AG10803 (cell line): ENCODE measurements around the gene ZSWIM3.

Experiments
- DNase-seq: peaks from one replicate; pipeline ENCODE4 v3.0.0; 2010; ENCODE audit warnings: low read depth
- H3K4me3 ChIP-seq: 2 replicates; pipeline ENCODE4 v1.5.1; 2011; ENCODE audit warnings: mild to moderate bottlenecking, low read length, control low read depth
- CTCF ChIP-seq: conservative IDR thresholded peaks from 2 replicates; pipeline ENCODE4 v1.5.1; 2011; ENCODE audit warnings: mild to moderate bottlenecking, low read length, control low read depth, inconsistent platforms

Gene ZSWIM3

GRCh38 chr20:45920462-45921336, 63.3 kb downstream of the ZSWIM3 start:
- no peak for DNase-seq
- H3K4me3 ChIP-seq, result no peak overlapping the region
- TF ChIP-seq CTCF, result no peak

DNA sequence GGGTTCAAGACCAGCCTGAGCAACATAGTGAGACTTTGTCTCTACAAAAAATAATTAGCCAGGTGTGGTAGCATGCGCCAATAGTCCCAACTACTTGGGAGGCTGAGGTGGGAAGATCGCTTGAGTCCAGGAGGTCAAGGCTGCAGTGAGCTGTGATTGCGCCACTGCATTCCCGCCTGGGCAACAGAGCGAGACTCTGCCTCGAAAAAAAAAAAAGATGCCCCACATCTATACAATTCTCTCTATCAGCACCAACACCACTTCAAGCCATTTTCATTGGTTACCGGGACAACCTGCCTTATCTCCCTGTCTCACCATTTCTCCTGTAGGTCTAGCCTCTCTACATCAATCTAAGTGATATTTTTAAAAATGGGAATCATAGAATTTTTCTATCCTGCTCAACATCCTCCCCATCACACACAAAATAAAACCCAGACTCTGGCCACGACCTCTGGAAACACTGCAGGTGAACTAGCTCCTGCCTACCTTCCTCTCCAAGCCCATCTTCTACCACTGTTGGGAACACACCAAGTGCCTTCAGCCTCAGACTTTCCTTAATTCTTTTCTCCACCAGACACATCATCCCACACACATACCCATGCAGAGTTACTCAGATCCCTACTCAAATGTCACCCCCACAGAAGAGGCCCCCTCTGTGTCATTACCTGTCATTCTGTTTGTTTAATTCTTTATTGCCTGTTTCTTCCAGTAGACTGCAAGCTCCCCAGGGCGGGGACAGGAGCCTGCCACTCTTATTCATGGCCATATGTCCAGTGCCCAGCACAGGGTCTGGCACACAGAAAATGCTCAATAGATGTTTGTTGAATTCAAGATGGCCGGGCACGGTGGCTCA, 64.1 kb downstream of the ZSWIM3 start:
- H3K4me3 ChIP-seq, result no peak overlapping the region
- no peak for TF ChIP-seq CTCF
- no peak for DNase-seq

GRCh38 chr20:45924391-45925261, 67.2 kb downstream of the ZSWIM3 start:
- no peak for TF ChIP-seq CTCF
- DNase-seq, result peak; percentile 53

DNA sequence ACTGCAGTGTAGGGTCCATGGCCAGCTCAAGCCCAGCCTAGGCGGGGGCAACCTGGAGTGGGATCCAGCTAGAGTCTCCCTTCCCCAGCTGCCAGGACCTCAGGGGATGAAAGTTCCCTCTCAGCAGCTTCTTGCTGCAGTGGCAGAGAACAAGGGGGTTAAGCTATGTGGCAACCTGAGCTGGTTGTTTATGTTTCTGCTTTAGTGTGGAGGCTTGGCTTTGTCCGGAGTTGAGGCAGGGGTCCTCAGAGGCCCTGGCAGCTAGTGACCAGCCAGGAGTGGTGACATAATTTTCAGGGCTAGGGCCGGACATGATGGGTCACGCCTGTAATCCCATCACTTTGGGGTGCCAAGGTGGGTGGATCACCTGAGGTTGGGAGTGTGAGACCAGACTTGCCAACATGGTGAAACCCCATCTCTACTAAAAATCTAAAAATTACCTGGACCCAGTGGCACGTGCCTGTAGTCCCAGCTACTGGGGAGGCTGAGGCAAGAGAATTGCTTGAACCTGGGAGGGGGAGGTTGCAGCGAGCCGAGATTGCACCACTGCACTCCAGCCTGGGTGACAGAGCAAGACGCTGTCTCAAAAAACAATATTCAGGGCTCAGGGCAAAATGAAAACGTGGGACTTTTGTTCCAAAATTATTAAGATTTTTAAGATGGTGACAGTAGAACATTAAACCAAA, 68.5 kb downstream of the ZSWIM3 start:
- no peak for DNase-seq
- H3K4me3 ChIP-seq, result no peak overlapping the region
- TF ChIP-seq CTCF, result no peak

More at GRCh38 chr20:45924391-45925261, 67.2 kb downstream of the ZSWIM3 start:
- H3K4me3 ChIP-seq, result peak overlapping the region; percentile 8; the same call in 1 of the 2 replicates

- DNase-seq, result no peak
- no peak overlapping the region for H3K4me3 ChIP-seq
- no peak for TF ChIP-seq CTCF
Measured at GRCh38 chr20:45926731-45927070, 69.3 kb downstream of the ZSWIM3 start.
